AML-193 (cell line): ENCODE results near the gene MYCBPAP.
A peak's percentile ranks its signal among the peaks of the same experiment; 100 is the strongest.
"Not testable (repeated sequence)": the region's sequence is repeated elsewhere in the genome, so short reads cannot be mapped to it uniquely, and the experiment has no call there.

Source experiments
- DNase-seq, 2 experiments: peaks; one replicate each; lab custom pipeline; 2025; lab: John Stamatoyannopoulos, UW

Gene MYCBPAP

GRCh38 chr17:50471009-50471905 is 37.0 kb upstream of the MYCBPAP start:
- no peak for DNase-seq

GRCh38 chr17:50472286-50472685 is 36.0 kb upstream of the MYCBPAP start:
- no peak for DNase-seq

- DNase-seq = not testable (repeated sequence)
These were observed 35.5 kb upstream of the MYCBPAP start for GRCh38 chr17:50472761-50473161.

GRCh38 chr17:50473901-50474300 is 34.3 kb upstream of the MYCBPAP start:
- no peak for DNase-seq

- no peak for DNase-seq
These were observed 33.7 kb upstream of the MYCBPAP start for GRCh38 chr17:50474523-50474922.

GRCh38 chr17:50475362-50475761 is 32.9 kb upstream of the MYCBPAP start:
- no peak for DNase-seq

- DNase-seq = not testable (repeated sequence)
These were observed 32.3 kb upstream of the MYCBPAP start for GRCh38 chr17:50475775-50476544.

GRCh38 chr17:50476545-50477315 is 31.5 kb upstream of the MYCBPAP start:
- DNase-seq = no peak

- DNase-seq = no peak
These were observed 30.3 kb upstream of the MYCBPAP start for GRCh38 chr17:50477976-50478375.

GRCh38 chr17:50478391-50479381 is 29.6 kb upstream of the MYCBPAP start, which contains the start of gene RSAD1:
TSS of gene RSAD1 (plus strand) at chr17:50478860. CDS start at chr17:50478885, 25 bp downstream.
- peak; percentile 89 to 93 for DNase-seq

GRCh38 chr17:50479522-50480141 is 28.6 kb upstream of the MYCBPAP start:
- DNase-seq = peak; percentile 82 to 92

- DNase-seq = no peak
These were observed 28.0 kb upstream of the MYCBPAP start for GRCh38 chr17:50480142-50480764.

GRCh38 chr17:50480854-50481490 is 27.3 kb upstream of the MYCBPAP start:
- peak; percentile 69 to 75 for DNase-seq

- DNase-seq = no peak
These were observed 26.6 kb upstream of the MYCBPAP start for GRCh38 chr17:50481648-50482047.

GRCh38 chr17:50482110-50482509 is 26.1 kb upstream of the MYCBPAP start:
- no peak for DNase-seq

- peak; percentile 88 to 90 for DNase-seq
These were observed 25.7 kb upstream of the MYCBPAP start for GRCh38 chr17:50482516-50482915.

- DNase-seq = no peak
These were observed 25.0 kb upstream of the MYCBPAP start for GRCh38 chr17:50483266-50483665.

- no peak for DNase-seq
These were observed 23.7 kb upstream of the MYCBPAP start for GRCh38 chr17:50484386-50485155.
